Mesodermal cell (in vitro differentiated cells): ENCODE results near the gene XAB2.

Experiments used
- H3K27ac ChIP-seq: 2 replicates; pipeline ENCODE4 v1.7.0; 2013; ENCODE audit warnings: mild to moderate bottlenecking, low read depth, low read length, moderate library complexity; ENCODE audit not compliant: severe bottlenecking
- H3K36me3 ChIP-seq: 2 replicates; pipeline ENCODE4 v1.7.1; 2013; ENCODE audit warnings: mild to moderate bottlenecking, low read length, moderate library complexity; ENCODE audit not compliant: control insufficient read depth, insufficient read depth
- H3K4me1 ChIP-seq: one replicate; pipeline ENCODE4 v1.7.1; 2013; ENCODE audit warnings: mild to moderate bottlenecking, low read length; ENCODE audit not compliant: insufficient read depth, control insufficient read depth, poor library complexity, severe bottlenecking
- H3K4me3 ChIP-seq: 2 replicates; pipeline ENCODE4 v1.7.0; 2013; ENCODE audit warnings: low read length, control low read depth, mild to moderate bottlenecking; ENCODE audit not compliant: insufficient read depth, poor library complexity, severe bottlenecking; ENCODE audit errors: extremely low read depth
- H3K9me3 ChIP-seq: 2 replicates; pipeline ENCODE4 v1.7.1; 2013; ENCODE audit warnings: mild to moderate bottlenecking, low read length, moderate library complexity; ENCODE audit not compliant: control insufficient read depth
- WGBS, 2 experiments: methylation state at CpG; one replicate each; pipeline ENCODE4 v1.1.5; 2013; ENCODE audit warnings: missing lambda C conversion rate in 2 of 2; ENCODE audit not compliant: insufficient coverage in 2 of 2; 5-methylcytosine and 5-hydroxymethylcytosine counted together

XAB2 gene

DNA sequence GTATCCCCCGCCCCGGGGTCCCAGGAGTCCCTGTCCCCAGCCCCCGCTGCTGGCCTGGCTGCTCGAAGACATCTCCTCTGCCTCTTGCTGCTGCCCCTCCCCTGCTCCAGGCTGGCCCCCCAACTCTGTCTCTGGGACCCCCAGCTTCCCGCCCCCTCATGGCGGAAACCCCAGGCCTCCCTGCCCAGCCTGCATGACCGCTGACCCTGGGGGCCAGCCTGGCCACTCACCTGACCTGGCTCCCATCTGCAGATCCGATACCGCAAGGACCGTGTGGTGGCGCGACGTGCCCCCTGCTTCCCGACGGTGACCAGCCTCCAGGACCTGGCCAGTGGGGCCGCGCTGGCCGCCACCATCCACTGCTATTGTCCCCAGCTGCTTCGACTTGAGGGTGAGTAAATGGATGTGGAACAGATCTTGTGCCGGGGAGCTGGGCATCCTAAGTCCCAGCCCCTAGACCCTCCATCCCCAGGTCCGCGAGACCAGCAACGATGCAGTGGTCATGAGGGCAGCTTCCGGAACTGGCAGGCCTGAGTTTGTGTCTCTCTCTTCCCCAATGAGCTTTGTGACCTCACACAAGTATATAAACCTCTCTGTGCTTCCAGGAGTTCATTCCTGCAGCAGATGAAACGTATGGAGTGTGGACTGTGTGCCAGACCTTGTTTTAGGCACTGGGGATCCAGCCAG, 21.3 kb downstream of the XAB2 start:
- H3K4me1 ChIP-seq: no peaks in the 10 kb centered on the region
- no peak overlapping the region for H3K4me3 ChIP-seq
- no peaks in the 10 kb centered on the region for H3K9me3 ChIP-seq
- no peak overlapping the region for H3K27ac ChIP-seq
- 92 to 95% methylated on average over 13 to 16 of the region's 25 CpGs for WGBS, 2 experiments
- no peaks in the 10 kb centered on the region for H3K36me3 ChIP-seq

GRCh38 chr19:7607212-7607873, 22.0 kb downstream of the XAB2 start:
- 80 to 83% methylated on average over 1 to 5 of the region's 10 CpGs for WGBS, 2 experiments
- no peaks in the 10 kb centered on the region for H3K4me1 ChIP-seq
- H3K36me3 ChIP-seq: no peaks in the 10 kb centered on the region
- no peaks in the 10 kb centered on the region for H3K9me3 ChIP-seq
- H3K27ac ChIP-seq: no peak overlapping the region
- H3K4me3 ChIP-seq: no peak overlapping the region

GRCh38 chr19:7606289-7606688, 23.1 kb downstream of the XAB2 start:
- H3K9me3 ChIP-seq: no peaks in the 10 kb centered on the region
- no peaks in the 10 kb centered on the region for H3K4me1 ChIP-seq
- 96 to 100% methylated on average over 7 to 16 of the region's 17 CpGs for WGBS, 2 experiments
- no peaks in the 10 kb centered on the region for H3K36me3 ChIP-seq
- H3K4me3 ChIP-seq: no peak overlapping the region
- H3K27ac ChIP-seq: no peak overlapping the region

DNA sequence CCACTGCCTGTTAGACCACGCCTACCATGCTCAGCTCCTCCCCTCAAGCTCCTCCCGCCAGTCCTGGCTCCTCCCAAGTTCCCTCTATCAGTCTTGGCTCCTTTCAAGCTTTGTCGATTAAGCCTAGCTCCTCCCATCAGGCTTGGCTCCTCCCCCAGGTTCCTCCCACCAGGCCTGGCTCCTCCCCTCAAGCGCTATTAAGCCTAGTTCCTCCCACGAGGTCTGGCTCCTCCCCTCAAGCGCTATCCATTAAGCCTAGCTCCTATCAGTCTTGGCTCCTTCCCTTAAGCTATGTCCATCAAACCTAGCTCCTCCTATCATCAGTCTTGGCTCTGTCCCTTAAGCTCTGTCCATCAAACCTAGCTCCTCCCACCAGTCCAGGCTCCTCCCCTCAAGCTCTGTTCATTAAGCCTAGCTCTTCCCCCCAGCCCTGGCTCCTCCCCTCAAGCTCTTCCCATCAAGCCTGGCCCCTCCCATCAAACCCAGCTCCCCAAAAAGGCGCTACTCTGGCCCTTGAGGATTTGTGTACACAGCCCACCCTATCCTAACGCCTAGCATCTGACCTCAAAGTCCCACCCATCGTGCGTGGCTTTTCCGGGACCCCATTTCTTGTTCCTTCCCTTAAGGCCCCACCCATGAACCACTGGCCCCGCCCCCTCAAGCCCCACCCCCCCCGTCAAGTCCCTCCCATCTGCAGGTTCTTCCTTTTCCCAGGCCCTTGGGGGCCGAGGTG, 23.7 kb downstream of the XAB2 start:
- 86 to 87% methylated on average over 7 to 8 of the region's 14 CpGs for WGBS, 2 experiments
- no peaks in the 10 kb centered on the region for H3K4me1 ChIP-seq
- H3K27ac ChIP-seq: no peak overlapping the region
- no peak overlapping the region for H3K4me3 ChIP-seq
- H3K9me3 ChIP-seq: no peaks in the 10 kb centered on the region
- H3K36me3 ChIP-seq: no peaks in the 10 kb centered on the region

DNA sequence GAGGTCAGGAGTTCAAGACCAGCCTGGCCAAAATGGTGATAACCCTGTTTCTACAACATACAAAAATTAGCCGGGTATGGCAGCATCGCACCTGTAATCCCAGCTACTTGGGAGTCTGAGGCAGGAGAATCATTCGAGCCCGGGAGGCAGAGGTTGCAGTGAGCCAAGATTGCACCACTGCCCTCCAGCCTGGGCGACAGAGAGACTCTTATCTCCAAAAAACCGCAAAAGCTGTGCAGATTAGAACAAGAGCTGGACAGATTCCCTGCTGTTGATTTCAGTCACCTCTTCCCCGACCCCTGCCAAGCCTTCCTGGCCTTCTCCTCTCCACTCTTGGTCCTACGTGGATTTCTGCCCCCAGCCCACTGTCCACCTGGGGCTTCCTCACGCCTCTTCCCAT, 25.4 kb downstream of the XAB2 start:
- no peaks in the 10 kb centered on the region for H3K9me3 ChIP-seq
- no peaks in the 10 kb centered on the region for H3K4me1 ChIP-seq
- no peak overlapping the region for H3K4me3 ChIP-seq
- WGBS, 2 experiments: 89 to 94% methylated on average over 8 to 9 of the region's 9 CpGs
- no peak overlapping the region for H3K27ac ChIP-seq
- H3K36me3 ChIP-seq: no peaks in the 10 kb centered on the region

GRCh38 chr19:7602935-7603497, 26.3 kb downstream of the XAB2 start:
- Histone ChIP-seq H3K9me3 (no peaks in the 10 kb centered on the region), H3K4me1 (no peaks in the 10 kb centered on the region), H3K4me3 (no peak overlapping the region), H3K27ac (no peak overlapping the region), H3K36me3 (no peaks in the 10 kb centered on the region)
- WGBS, 2 experiments: 89 to 91% methylated on average over 7 to 9 of the region's 11 CpGs

DNA sequence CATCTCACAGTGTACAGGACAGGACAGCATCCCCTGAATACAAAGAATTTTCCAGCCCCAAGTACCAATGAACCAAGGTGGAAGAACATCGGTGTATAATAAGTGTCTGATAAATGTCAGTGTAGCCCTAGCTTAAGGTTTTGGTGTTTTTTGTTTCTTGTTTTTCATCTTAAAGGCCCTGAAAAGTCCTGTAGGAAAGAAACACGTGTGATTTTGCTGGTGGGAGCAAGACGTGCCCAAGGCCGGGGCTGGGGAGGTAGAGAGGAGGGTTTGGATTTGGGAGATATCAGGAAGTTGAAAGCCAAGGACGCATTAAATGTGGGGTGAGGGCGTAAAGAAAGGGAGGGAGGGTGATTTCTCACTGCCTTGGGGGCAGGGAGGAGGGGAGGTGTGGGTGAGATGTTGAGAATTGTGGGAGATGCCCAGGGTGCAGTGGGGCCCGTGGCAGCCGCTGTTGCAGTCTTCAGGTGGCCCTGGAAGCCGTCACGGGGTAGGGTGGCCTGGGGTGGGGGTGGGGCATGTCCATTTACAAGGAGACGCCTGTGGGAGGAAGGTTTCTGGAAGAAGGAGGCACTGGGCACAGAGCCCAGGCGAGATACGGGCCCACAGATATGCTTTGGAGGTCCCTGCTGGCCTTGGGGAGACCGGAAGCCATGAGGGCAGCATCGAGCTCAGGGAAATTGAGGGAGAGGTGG, 27.0 kb downstream of the XAB2 start:
- Histone ChIP-seq H3K4me3 (no peak overlapping the region), H3K9me3 (no peaks in the 10 kb centered on the region)
- WGBS, 2 experiments: 70 to 76% methylated on average over 13 of the region's 15 CpGs

GRCh38 chr19:7600721-7601120, 28.6 kb downstream of the XAB2 start:
- H3K4me3 ChIP-seq: no peak overlapping the region
- no peaks in the 10 kb centered on the region for H3K4me1 ChIP-seq
- no peak overlapping the region for H3K27ac ChIP-seq
- no peaks in the 10 kb centered on the region for H3K36me3 ChIP-seq
- no peaks in the 10 kb centered on the region for H3K9me3 ChIP-seq

More for the DNA sequence above, 27.0 kb downstream of the XAB2 start:
- H3K27ac ChIP-seq: no peak overlapping the region
- no peaks in the 10 kb centered on the region for H3K36me3 ChIP-seq
- H3K4me1 ChIP-seq: no peaks in the 10 kb centered on the region

GRCh38 chr19:7598180-7598579, 31.2 kb downstream of the XAB2 start:
- no peak overlapping the region for H3K27ac ChIP-seq
- no peaks in the 10 kb centered on the region for H3K36me3 ChIP-seq
- no peaks in the 10 kb centered on the region for H3K9me3 ChIP-seq
- no peaks in the 10 kb centered on the region for H3K4me1 ChIP-seq
- 73 to 85% methylated on average over 6 of the region's 6 CpGs for WGBS, 2 experiments
- H3K4me3 ChIP-seq: no peak overlapping the region

DNA sequence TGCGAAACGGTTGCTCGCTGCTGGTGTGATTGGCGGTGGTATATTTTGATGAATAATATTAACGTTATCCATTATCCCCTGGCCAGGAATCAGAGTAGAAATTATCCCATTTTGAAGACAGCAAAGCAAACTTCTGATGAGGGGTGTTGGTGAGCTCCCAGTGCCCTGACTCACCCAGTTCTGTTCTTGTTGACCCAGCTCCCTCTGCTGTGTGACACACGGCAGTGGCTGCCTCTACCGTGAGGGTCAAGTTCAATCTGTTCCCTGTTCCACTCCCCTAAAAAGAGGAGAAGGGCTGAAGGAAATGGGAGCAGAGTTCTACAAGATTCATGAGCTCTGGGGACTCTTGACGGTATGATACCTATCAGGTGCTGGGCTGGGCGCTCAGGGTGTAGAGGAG, 31.7 kb downstream of the XAB2 start:
- 56 to 64% methylated on average over 4 to 5 of the region's 9 CpGs for WGBS, 2 experiments
- H3K4me3 ChIP-seq: no peak overlapping the region
- H3K36me3 ChIP-seq: no peaks in the 10 kb centered on the region
- no peaks in the 10 kb centered on the region for H3K4me1 ChIP-seq
- H3K27ac ChIP-seq: no peak overlapping the region
- H3K9me3 ChIP-seq: no peaks in the 10 kb centered on the region
